Muscle of back (tissue), 13 donors: ENCODE data around the gene APOE. TPM values are rescaled to one million over a fixed set of nuclear protein-coding genes. Genes with fewer than 3 reads are reported as not detected.
"Not testable (repeated sequence)": the region's sequence is repeated elsewhere in the genome, so short reads cannot be mapped to it uniquely, and the experiment has no call there.

Experiments
- DNase-seq, 3 donors: peaks; one replicate each; pipeline versions ENCODE4 v3.0.0 to v3.0.0-alpha.2; 2013
- long read RNA-seq, 9 donors: transcript quantifications; one replicate each; lab custom pipeline, GENCODE V29; 2026
- polyA plus RNA-seq, 10 donors: library from polyadenylated mRNA; unstranded; fragments of 120-200 nt; gene quantifications; one replicate each; pipeline ENCODE4 v1.2.1, GENCODE V29; 2013; ENCODE audit not compliant: insufficient read length in 10 of 10

Gene APOE
- 10 to 100 TPM; 24.6 to 53.3 (median 42.1) TPM for polyA plus RNA-seq
- long read RNA-seq, donor 1, transcript APOE-201 (4 exons, 1,208 nt), result major isoform, 24 of 34 reads
- long read RNA-seq, donor 1, transcript APOE-202 (3 exons, 923 nt), result minor isoform, 10 of 34 reads
- long read RNA-seq, donor 1, partial matches to known transcripts, result 0 of 34 reads
- long read RNA-seq, donor 1, other reads (novel, unspliced or antisense), result 0 of 34 reads
- long read RNA-seq, donor 2, transcript APOE-201 (4 exons, 1,208 nt), result major isoform, 20 of 24 reads
- long read RNA-seq, donor 2, partial matches to known transcripts, result 0 of 24 reads
- long read RNA-seq, donor 2, other reads (novel, unspliced or antisense), result 0 of 24 reads
- long read RNA-seq, donor 3, result 0 reads
- long read RNA-seq, donor 4, transcript APOE-201 (4 exons, 1,208 nt), result major isoform, 22 of 25 reads
- long read RNA-seq, donor 4, partial matches to known transcripts, result 0 of 25 reads
- long read RNA-seq, donor 4, other reads (novel, unspliced or antisense), result 0 of 25 reads
- long read RNA-seq, donor 5, transcript APOE-202 (3 exons, 923 nt), result minor isoform, 7 of 60 reads
- long read RNA-seq, donor 5, transcript APOE-201 (4 exons, 1,208 nt), result major isoform, 52 of 60 reads
- long read RNA-seq, donor 5, partial matches to known transcripts, result 0 of 60 reads
- long read RNA-seq, donor 5, other reads (novel, unspliced or antisense), result 0 of 60 reads
- long read RNA-seq, donor 6, transcript APOE-201 (4 exons, 1,208 nt), result major isoform, 28 of 32 reads
- long read RNA-seq, donor 6, partial matches to known transcripts, result 0 of 32 reads
- long read RNA-seq, donor 6, other reads (novel, unspliced or antisense), result 0 of 32 reads
- long read RNA-seq, donor 7, transcript APOE-201 (4 exons, 1,208 nt), result major isoform, 20 of 27 reads
- long read RNA-seq, donor 7, partial matches to known transcripts, result 0 of 27 reads
- long read RNA-seq, donor 7, other reads (novel, unspliced or antisense), result 0 of 27 reads
- long read RNA-seq, donor 8, transcript APOE-201 (4 exons, 1,208 nt), result major isoform, 16 of 20 reads
- long read RNA-seq, donor 8, partial matches to known transcripts, result 0 of 20 reads
- long read RNA-seq, donor 8, other reads (novel, unspliced or antisense), result 0 of 20 reads
- long read RNA-seq, donor 9, transcript APOE-201 (4 exons, 1,208 nt), result major isoform, 6 of 6 reads
- long read RNA-seq, donor 9, partial matches to known transcripts, result 0 of 6 reads
- long read RNA-seq, donor 9, other reads (novel, unspliced or antisense), result 0 of 6 reads

- DNase-seq, result peak in 1 of 3 donors; percentile 53
Observed at GRCh38 chr19:44905437-44906160, at the start of gene APOE. APOE (plus strand) TSS chr19:44905796; CDS start chr19:44906625, 829 bp downstream.

GRCh38 chr19:44856421-44857083 is 49.0 kb upstream of the APOE start:
- no peak for DNase-seq

GRCh38 chr19:44857837-44858236 is 47.8 kb upstream of the APOE start:
- DNase-seq, result no peak

GRCh38 chr19:44861576-44861975 is 44.0 kb upstream of the APOE start:
- DNase-seq, result not testable (repeated sequence)

GRCh38 chr19:44863990-44864389 is 41.6 kb upstream of the APOE start:
- DNase-seq, result no peak

GRCh38 chr19:44865196-44865767 is 40.3 kb upstream of the APOE start:
- no peak for DNase-seq

GRCh38 chr19:44866664-44867063 is 38.9 kb upstream of the APOE start:
- DNase-seq, result no peak

GRCh38 chr19:44867578-44867977 is 38.0 kb upstream of the APOE start:
- DNase-seq, result no peak

GRCh38 chr19:44869733-44870470 is 35.7 kb upstream of the APOE start:
- DNase-seq, result peak in 1 of 3 donors; percentile 37

- DNase-seq, result no peak
Observed at GRCh38 chr19:44871809-44872208, 33.8 kb upstream of the APOE start.

GRCh38 chr19:44872661-44873060 is 32.9 kb upstream of the APOE start:
- DNase-seq, result no peak

GRCh38 chr19:44874317-44874716 is 31.3 kb upstream of the APOE start:
- DNase-seq, result no peak

GRCh38 chr19:44875666-44876451 is 29.7 kb upstream of the APOE start:
- peak in 1 of 3 donors; percentile 21 for DNase-seq

- DNase-seq, result no peak
Observed at GRCh38 chr19:44876930-44877535, 28.6 kb upstream of the APOE start.

- DNase-seq, result no peak
Observed at GRCh38 chr19:44878120-44878865, 27.3 kb upstream of the APOE start.

GRCh38 chr19:44879309-44880065 is 26.1 kb upstream of the APOE start:
- DNase-seq, result no peak

- DNase-seq, result no peak
Observed at GRCh38 chr19:44882063-44882462, 23.5 kb upstream of the APOE start.
